Large intestine (tissue), 3 donors: ENCODE measurements around the gene CLVS2. TPM values are rescaled to one million over a fixed set of nuclear protein-coding genes. Genes with fewer than 3 reads are reported as not detected.

Experiments
- DNase-seq, 2 donors: peaks; one replicate each; pipeline versions ENCODE4 v3.0.0 to v3.0.0-alpha.2; 2013
- H3K27ac ChIP-seq: one replicate; pipeline ENCODE4 v1.5.1; 2013; ENCODE audit warnings: low read length
- H3K27me3 ChIP-seq: 2 replicates; pipeline ENCODE4 v1.6.1; 2013; ENCODE audit warnings: low read length; ENCODE audit not compliant: control insufficient read depth, insufficient read depth
- H3K36me3 ChIP-seq: 2 replicates; pipeline ENCODE4 v1.6.1; 2013; ENCODE audit warnings: low read length; ENCODE audit not compliant: control insufficient read depth, insufficient read depth
- H3K4me1 ChIP-seq: one replicate; pipeline ENCODE4 v1.6.1; 2013; ENCODE audit warnings: low read length; ENCODE audit not compliant: control insufficient read depth, insufficient read depth
- H3K4me3 ChIP-seq: one replicate; pipeline ENCODE4 v1.5.1; 2013; ENCODE audit warnings: low read length
- H3K9me3 ChIP-seq: one replicate; pipeline ENCODE4 v1.6.1; 2013; ENCODE audit warnings: mild to moderate bottlenecking, low read depth, low read length, moderate library complexity; ENCODE audit not compliant: control insufficient read depth
- WGBS: methylation state at CpG from one replicate; pipeline ENCODE4 v1.1.5; 2013; ENCODE audit warnings: low lambda C conversion rate; ENCODE audit not compliant: insufficient coverage; 5-methylcytosine and 5-hydroxymethylcytosine counted together
- polyA plus RNA-seq: library from polyadenylated mRNA; unstranded; fragments of 120-200 nt; gene quantifications from one replicate; pipeline ENCODE4 v1.2.1, GENCODE V29; 2013

The CLVS2 gene
- polyA plus RNA-seq, 1 donor = 0.70 TPM

DNA sequence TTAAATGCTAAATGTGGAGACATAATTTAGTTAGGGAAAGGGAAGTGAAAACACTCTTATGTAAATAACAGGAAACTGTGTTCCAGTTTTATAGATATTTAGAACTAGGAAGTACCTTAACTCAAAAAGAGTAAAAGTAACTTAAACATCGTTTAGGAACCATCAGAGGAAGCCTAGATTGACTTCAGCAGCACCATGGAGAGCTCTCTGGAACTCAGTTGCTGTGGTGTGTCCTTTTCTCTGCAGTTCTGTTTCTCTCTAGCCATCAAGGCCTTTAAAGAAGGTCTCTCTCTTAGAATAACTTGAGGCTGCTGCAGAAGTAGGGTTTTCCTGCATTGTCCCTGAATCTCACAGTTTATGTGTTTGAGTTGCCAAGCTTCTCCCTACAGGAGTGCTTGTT is 26.9 kb downstream of the CLVS2 start:
- Histone ChIP-seq H3K36me3 (no peaks in the 10 kb centered on the region), H3K9me3 (no peaks in the 10 kb centered on the region), H3K27ac (no peak overlapping the region), H3K4me3 (no peak overlapping the region), H3K4me1 (no peaks in the 10 kb centered on the region), H3K27me3 (no peaks in the 10 kb centered on the region)
- no CpG with 5 or more reads among the region's 1 CpG for WGBS
- no peak for DNase-seq

DNA sequence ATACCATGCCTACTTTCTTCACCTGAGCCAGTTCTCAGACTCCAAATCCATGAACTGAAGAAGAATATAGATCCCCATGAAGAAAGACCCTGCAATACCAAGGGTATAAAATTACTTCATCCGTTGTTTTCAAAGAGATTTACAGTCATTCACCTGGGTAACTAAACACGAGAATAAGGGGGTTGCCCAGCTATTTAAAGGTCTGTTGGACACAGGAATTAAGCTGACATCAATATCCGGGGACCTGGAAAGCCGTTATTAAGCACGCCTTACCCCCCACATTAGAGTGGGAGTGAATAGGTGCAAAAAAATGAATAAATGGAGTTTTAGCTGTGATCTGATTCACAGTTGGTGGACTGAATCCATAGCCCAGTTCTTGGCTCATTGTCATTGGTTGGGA is 28.9 kb downstream of the CLVS2 start:
- Histone ChIP-seq H3K9me3 (no peaks in the 10 kb centered on the region), H3K27ac (no peak overlapping the region), H3K4me3 (no peak overlapping the region), H3K27me3 (no peaks in the 10 kb centered on the region), H3K36me3 (no peaks in the 10 kb centered on the region), H3K4me1 (no peaks in the 10 kb centered on the region)
- no peak for DNase-seq
- WGBS = 100% methylated on average over 1 of the region's 5 CpGs

DNA sequence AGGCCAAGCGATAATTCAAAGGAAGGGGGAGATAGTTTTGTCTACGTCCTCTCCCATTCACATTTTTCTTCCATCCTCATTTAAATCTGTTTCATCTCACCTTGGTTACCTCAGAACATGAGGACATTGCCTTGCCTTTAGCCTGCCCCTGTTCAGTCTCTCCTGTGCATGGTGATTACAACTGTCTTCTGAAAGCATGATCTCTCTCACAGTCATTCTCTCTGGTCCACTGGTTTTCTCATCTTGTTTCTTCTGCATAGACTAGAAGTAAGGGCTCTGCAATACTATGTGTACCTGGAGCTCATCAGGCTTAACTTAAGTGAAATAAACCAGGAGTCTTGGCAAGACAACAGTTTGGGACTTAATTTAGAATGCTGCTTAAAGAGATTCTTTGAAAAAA is 31.4 kb downstream of the CLVS2 start:
- no peak overlapping the region for H3K4me3 ChIP-seq
- H3K4me1 ChIP-seq = no peaks in the 10 kb centered on the region
- H3K27me3 ChIP-seq = no peaks in the 10 kb centered on the region
- DNase-seq = no peak
- H3K36me3 ChIP-seq = no peaks in the 10 kb centered on the region
- WGBS = no CpG with 5 or more reads among the region's 2 CpGs
- no peak overlapping the region for H3K27ac ChIP-seq
- H3K9me3 ChIP-seq = no peaks in the 10 kb centered on the region

DNA sequence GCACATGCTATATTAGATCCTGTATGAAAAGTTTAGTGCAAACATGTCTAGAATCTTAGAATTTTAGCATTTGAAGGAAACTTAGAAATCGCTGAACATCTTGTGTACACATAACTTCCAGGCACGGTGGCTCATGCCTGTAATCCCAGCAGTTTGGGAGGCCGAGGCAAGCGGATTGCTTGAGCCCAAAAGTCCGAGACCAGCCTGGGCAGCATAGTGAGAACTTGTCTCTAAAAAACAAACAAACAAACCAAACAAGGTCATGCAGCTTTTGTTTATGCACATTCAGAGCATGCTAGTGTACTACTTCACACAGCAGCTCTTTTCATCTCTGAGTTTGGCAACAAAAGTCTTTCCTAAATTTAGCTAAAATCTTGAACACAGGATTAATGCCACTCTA is 32.2 kb downstream of the CLVS2 start:
- H3K4me1 ChIP-seq = no peaks in the 10 kb centered on the region
- no peak overlapping the region for H3K27ac ChIP-seq
- no peaks in the 10 kb centered on the region for H3K36me3 ChIP-seq
- H3K27me3 ChIP-seq = no peaks in the 10 kb centered on the region
- 83% methylated on average over 4 of the region's 5 CpGs for WGBS
- H3K4me3 ChIP-seq = no peak overlapping the region
- H3K9me3 ChIP-seq = no peaks in the 10 kb centered on the region
- DNase-seq = no peak

DNA sequence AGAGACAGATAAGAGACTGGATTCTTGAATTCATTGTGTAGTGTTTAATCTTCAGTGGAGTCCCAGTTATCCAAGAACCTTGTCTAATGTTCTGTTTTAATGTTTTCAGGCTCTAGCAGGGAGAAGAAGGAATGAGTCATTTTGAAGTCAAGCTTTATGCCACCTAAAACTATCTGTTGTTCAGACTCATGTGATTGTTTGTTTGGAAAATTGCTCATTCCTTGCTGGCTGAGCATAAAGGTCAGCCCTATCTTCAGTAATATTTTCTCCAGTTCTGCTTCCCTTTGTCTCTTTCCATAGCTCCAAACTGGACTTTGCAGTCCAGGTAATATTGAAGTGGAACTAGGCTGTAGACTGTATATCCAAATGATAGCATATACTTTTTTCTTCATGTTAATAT is 34.2 kb downstream of the CLVS2 start:
- Histone ChIP-seq H3K9me3 (no peaks in the 10 kb centered on the region), H3K27me3 (no peaks in the 10 kb centered on the region), H3K36me3 (no peaks in the 10 kb centered on the region), H3K4me1 (no peaks in the 10 kb centered on the region), H3K4me3 (no peak overlapping the region), H3K27ac (no peak overlapping the region)
- peak; percentile 2 to 45 for DNase-seq

DNA sequence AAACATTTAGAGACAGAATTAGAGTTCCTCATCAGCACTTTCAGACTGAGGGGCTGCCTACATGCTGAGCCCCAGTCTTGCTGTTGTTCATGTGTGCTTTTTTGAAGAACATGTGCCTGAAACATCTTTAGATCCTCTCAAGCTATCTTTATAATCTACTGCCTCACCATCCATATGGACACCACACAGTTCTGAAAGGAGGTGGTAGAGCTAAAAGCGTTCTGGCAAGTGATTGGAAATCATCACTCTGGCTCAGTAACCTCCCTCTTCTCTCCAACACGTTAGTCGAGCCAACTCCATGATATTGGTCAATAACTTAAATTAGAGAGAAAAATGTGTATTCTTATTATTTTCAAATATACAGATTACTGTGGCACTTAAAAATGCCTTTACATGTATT is 40.6 kb downstream of the CLVS2 start:
- Histone ChIP-seq H3K4me3 (no peak overlapping the region), H3K27ac (no peak overlapping the region), H3K9me3 (no peaks in the 10 kb centered on the region), H3K36me3 (no peaks in the 10 kb centered on the region), H3K4me1 (no peaks in the 10 kb centered on the region), H3K27me3 (no peaks in the 10 kb centered on the region)
- no CpG with 5 or more reads among the region's 3 CpGs for WGBS
- no peak for DNase-seq

DNA sequence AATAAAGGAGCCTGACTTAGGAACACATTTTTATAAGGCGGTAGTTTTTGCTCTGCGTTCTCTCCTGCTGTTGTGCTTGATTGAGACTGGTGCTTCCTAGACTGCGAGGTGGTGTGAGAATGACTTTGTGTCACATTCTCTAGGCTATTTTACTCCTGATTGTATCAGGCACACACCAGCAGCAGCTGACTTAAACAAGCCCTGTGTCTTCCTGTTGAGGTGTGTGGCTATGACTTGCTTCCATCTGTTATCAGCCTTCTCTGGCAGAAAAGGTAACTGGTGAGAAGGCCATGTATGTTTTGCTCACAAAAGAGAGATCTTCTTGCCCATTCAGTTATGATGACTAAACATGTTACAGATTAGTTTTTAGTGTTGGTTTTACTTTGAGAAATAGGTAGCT is 43.4 kb downstream of the CLVS2 start:
- H3K4me3 ChIP-seq = no peak overlapping the region
- H3K27ac ChIP-seq = no peak overlapping the region
- H3K9me3 ChIP-seq = no peaks in the 10 kb centered on the region
- no peaks in the 10 kb centered on the region for H3K36me3 ChIP-seq
- no CpG with 5 or more reads among the region's 3 CpGs for WGBS
- no peaks in the 10 kb centered on the region for H3K4me1 ChIP-seq
- no peaks in the 10 kb centered on the region for H3K27me3 ChIP-seq
- no peak for DNase-seq

DNA sequence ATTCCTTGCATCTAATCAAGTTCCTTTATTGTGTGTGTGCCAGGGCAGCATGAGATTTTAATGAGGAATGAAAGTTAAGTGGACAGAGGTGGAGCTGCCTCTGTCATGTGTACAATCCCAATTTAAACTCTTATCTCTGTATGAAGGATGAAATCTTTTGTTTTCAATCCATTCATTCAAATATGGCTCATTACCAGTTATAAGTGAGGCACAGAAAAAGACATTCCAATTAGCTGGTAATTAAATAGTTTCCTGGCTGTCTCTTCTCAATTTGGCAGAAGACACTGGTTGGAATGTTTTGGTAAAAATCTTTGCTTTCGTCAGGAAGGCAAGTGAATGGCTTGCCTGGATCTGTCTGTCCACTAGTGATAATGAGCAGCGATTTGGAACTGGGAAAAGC is 46.4 kb downstream of the CLVS2 start:
- no CpG with 5 or more reads among the region's 2 CpGs for WGBS
- Histone ChIP-seq H3K36me3 (no peaks in the 10 kb centered on the region), H3K9me3 (no peaks in the 10 kb centered on the region), H3K27ac (no peak overlapping the region), H3K27me3 (no peaks in the 10 kb centered on the region), H3K4me1 (no peaks in the 10 kb centered on the region), H3K4me3 (no peak overlapping the region)
- DNase-seq = no peak

DNA sequence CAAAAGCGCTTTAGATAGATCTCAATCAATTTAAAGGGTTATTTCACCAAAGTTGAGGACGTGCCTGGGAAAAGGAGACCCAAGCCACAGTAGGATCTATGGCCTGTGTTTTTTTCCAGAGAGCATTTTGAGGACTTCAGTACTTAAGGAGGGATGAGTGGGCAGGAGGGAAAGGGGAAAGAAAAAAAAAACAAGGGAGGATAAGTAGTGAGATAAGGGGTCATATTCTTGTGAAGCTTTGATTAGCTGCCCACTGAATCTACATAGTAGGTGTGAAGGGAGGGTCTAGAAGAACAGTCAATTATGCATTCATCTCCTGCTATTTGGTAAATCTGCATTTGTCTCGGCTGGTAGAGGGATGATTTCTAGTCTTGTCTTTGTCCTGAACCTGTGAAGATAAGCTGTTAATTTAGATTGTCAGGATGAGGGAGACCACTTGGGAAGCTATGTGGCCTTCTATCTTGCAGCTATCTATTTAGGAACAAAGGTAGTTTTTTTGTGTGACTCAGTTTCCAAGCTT is 48.4 kb downstream of the CLVS2 start:
- no CpG with 5 or more reads among the region's 3 CpGs for WGBS
- no peaks in the 10 kb centered on the region for H3K27me3 ChIP-seq
- no peaks in the 10 kb centered on the region for H3K4me1 ChIP-seq
- no peaks in the 10 kb centered on the region for H3K9me3 ChIP-seq
- H3K4me3 ChIP-seq = no peak overlapping the region
- DNase-seq = no peak
- no peak overlapping the region for H3K27ac ChIP-seq
- no peaks in the 10 kb centered on the region for H3K36me3 ChIP-seq

DNA sequence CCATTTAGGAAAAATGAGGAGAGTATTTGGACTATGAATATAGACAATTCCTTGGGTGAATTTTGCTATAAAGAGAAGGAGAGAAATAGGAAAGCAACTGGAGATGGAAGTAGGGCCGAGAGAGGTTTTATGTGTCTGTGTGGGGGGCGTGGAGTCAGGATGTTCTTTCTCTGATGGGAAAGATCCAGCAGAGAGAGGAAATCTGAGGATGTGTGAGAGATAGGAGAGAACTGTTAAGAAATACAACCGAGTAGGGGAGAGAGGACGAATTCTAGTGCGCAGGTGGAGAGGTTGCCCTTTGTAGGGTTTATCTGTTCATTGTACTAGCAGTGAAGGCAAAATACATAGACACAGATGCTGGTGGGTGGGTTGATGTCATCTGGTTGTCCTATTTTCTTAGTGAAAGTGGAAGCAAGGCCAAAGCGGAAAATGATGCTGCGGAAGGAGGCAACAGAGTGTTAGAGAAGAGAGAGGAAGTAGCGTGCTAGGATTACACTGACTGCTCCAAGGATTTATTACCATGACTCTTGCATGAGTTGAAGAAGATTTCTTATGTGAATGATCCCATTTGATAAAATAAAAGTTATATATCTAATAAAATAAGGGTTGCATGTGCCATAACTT is 57.7 kb downstream of the CLVS2 start:
- Histone ChIP-seq H3K4me1 (no peaks in the 10 kb centered on the region), H3K4me3 (no peak overlapping the region), H3K27ac (no peak overlapping the region), H3K9me3 (no peaks in the 10 kb centered on the region), H3K27me3 (no peaks in the 10 kb centered on the region), H3K36me3 (no peaks in the 10 kb centered on the region)
- WGBS = 90% methylated on average over 4 of the region's 8 CpGs
- no peak for DNase-seq

DNA sequence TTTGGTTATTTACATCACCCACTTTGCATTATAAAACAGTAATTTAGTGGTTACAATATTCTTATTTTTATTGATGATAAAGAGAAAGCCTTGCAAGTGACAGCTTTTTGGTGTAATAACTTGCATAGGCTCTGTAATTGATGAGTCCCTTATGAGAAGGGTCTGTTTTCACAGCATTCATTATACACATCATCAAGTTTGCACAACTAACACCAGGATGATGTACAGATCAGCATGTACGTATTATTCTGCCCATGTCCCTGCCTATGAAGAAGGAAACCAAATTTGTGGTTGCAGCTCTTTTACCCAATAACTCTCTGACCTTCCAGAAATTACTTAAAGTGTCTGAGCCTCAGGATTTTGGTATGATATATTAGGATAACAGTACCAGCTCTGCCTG is 59.2 kb downstream of the CLVS2 start:
- H3K27ac ChIP-seq = no peak overlapping the region
- no peaks in the 10 kb centered on the region for H3K9me3 ChIP-seq
- no peaks in the 10 kb centered on the region for H3K36me3 ChIP-seq
- no peaks in the 10 kb centered on the region for H3K27me3 ChIP-seq
- no peak overlapping the region for H3K4me3 ChIP-seq
- no peak for DNase-seq
- WGBS = no CpG with 5 or more reads among the region's 1 CpG
- H3K4me1 ChIP-seq = no peaks in the 10 kb centered on the region
